Uterus (tissue), 4 donors: ENCODE results near the gene KIF5B. TPM values are rescaled to one million over a fixed set of nuclear protein-coding genes. Genes with fewer than 3 reads are reported as not detected.
"Not testable (repeated sequence)": the region's sequence is repeated elsewhere in the genome, so short reads cannot be mapped to it uniquely, and the experiment has no call there.

Experiments
- DNase-seq, 2 donors: peaks; one replicate each; pipeline ENCODE4 v3.0.0-alpha.2; 2019 to 2020
- H3K27ac ChIP-seq, 2 donors: fragments of 200-600 bp; sonication (generic); 1 replicate in 1 of 2; 2 replicates in 1 of 2; pipeline ENCODE4 v1.5.1; 2016 to 2018
- H3K27me3 ChIP-seq, 2 donors: fragments of 200-600 bp; sonication (generic); one replicate each; pipeline ENCODE4 v1.5.1; 2018 to 2019; ENCODE audit warnings: control low read depth in 1 of 2
- H3K36me3 ChIP-seq, 2 donors: fragments of 200-600 bp; sonication (generic); one replicate each; pipeline ENCODE4 v1.5.1; 2019; ENCODE audit warnings: control low read depth in 1 of 2
- H3K4me1 ChIP-seq, 2 donors: fragments of 200-600 bp; sonication (generic); one replicate each; pipeline ENCODE4 v1.5.1; 2018 to 2019; ENCODE audit warnings: control low read depth in 1 of 2
- H3K4me3 ChIP-seq, 2 donors: fragments of 200-600 bp; sonication (generic); 1 replicate in 1 of 2; 2 replicates in 1 of 2; pipeline ENCODE4 v1.5.1; 2018 to 2019; ENCODE audit warnings: mild to moderate bottlenecking in 1 of 2
- H3K9me3 ChIP-seq, 2 donors: fragments of 200-600 bp; sonication (generic); one replicate each; pipeline ENCODE4 v1.5.1; 2019; ENCODE audit warnings: control low read depth in 1 of 2
- CTCF ChIP-seq, 4 experiments: fragments of 200-600 bp in 2 of 4; fragments of 450-650 bp in 2 of 4; sonication (generic) in 2 of 4; IDR thresholded peaks; one replicate each; pipeline ENCODE4 v1.5.1; 2016 to 2019; ENCODE audit warnings: antibody characterized with exemption in 4 of 4, mild to moderate bottlenecking in 2 of 4, moderate library complexity in 1 of 4
- POLR2A ChIP-seq, 2 donors: fragments of 450-650 bp; IDR thresholded peaks; one replicate each; pipeline ENCODE4 v1.6.1; 2016; ENCODE audit warnings: antibody characterized with exemption in 2 of 2, mild to moderate bottlenecking in 1 of 2, moderate library complexity in 1 of 2
- intact Hi-C: fragments of 100-400 bp; cut with DNase I; formaldehyde crosslinking; loops from one replicate; pipeline ENCODE4 v1.15.1; 2023; ENCODE audit warnings: low total_unique reads
- total RNA-seq, 4 donors: library from RNA; depleted of rRNA in 3 of 4; stranded (reverse); fragments of >200 nt in 3 of 4; gene quantifications; one replicate each; pipeline versions ENCODE4 v1.1.0 to v1.2.4, GENCODE V29; 2014 to 2023
- donor health status: DM: yes; HTN: yes; CAD: no.

KIF5B gene
- total RNA-seq, 4 donors from 2014 or later = 84.0 to 156 (median 106) TPM

DNA sequence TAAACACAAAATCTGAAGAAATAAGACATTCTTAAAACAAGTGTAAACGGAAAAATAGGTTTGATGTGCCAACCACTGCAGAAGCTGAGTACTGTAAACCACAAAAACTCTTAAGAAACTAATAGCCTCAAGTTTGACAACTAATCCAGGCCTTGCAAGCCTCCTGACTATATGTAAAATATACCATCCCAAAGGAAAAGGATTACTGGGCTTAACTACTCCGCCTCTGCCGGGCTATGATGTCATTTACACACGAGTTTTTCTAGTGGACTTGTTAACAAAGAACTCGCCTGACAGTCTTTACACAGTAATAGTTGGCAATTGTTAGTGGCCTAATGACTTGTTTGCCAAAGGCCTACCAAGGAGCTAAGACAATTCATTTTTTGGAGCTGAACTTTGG is 2.1 kb downstream of the KIF5B start:
- TF ChIP-seq CTCF (IDR thresholded peaks at IDR 0.05) (no peak), POLR2A (IDR thresholded peaks at IDR 0.05) (no peak)
- peaks cover 0 to 7% of the 10 kb centered on the region in 2 donors for H3K4me1 ChIP-seq
- peak overlapping the region in 1 of 2 donors; percentile 99 for H3K27ac ChIP-seq

GRCh38 chr10:32053392-32053791 is 2.8 kb downstream of the KIF5B start:
- H3K36me3 ChIP-seq, intact Hi-C loops, H3K9me3 ChIP-seq, DNase-seq, H3K27me3 ChIP-seq, H3K4me1 ChIP-seq: not testable (repeated sequence)
- H3K27ac ChIP-seq = peak overlapping the region in 1 of 2 donors; percentile 99
- H3K4me3 ChIP-seq = peak overlapping the region in 1 of 2 donors; percentile 56

More for the DNA sequence above, 2.1 kb downstream of the KIF5B start:
- intact Hi-C loops = no loop called here
- peak overlapping the region; percentile 56 to 93 for H3K4me3 ChIP-seq
- no peaks in the 10 kb centered on the region for H3K9me3 ChIP-seq
- H3K27me3 ChIP-seq = no peaks in the 10 kb centered on the region
- no peak for DNase-seq
- H3K36me3 ChIP-seq = no peaks in the 10 kb centered on the region

- H3K4me3 ChIP-seq = peak overlapping the region in 1 of 2 donors; percentile 1
- no peaks in the 10 kb centered on the region for H3K9me3 ChIP-seq
- peaks cover 0 to 7% of the 10 kb centered on the region in 2 donors for H3K4me1 ChIP-seq
- TF ChIP-seq POLR2A (IDR thresholded peaks at IDR 0.05) (no peak), CTCF (IDR thresholded peaks at IDR 0.05) (no peak)
- no peaks in the 10 kb centered on the region for H3K36me3 ChIP-seq
- no peaks in the 10 kb centered on the region for H3K27me3 ChIP-seq
- no peak for DNase-seq
- H3K27ac ChIP-seq = peak overlapping the region; percentile 33 to 99
- intact Hi-C loops = no loop called here
Observed at GRCh38 chr10:32051926-32052325, 4.3 kb downstream of the KIF5B start.

DNA sequence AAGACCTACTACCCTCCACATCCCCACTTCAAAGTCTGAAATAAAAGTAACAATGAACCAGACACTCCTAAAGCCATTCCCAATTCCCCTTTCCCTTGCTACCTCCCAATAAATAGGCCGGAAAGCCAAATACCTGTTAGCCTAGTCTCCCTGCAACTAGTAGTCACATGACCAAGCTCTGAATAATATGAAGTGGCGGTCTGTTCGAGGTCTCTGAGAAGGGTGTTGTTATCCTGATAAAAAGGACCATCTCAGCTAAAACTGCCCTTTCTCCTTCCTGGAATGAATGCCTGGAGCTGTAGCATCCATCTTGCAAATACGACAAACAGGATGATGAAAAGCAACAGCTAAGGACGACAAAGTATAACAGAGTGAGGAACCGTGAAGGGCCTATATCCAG is 6.0 kb downstream of the KIF5B start:
- Histone ChIP-seq H3K36me3 (no peaks in the 10 kb centered on the region), H3K27me3 (no peaks in the 10 kb centered on the region), H3K9me3 (no peaks in the 10 kb centered on the region), H3K4me1 (peaks cover 0 to 7% of the 10 kb centered on the region in 2 donors), H3K4me3 (no peak overlapping the region), H3K27ac (peak overlapping the region in 1 of 2 donors; percentile 54)
- intact Hi-C loops = no loop called here
- TF ChIP-seq POLR2A (IDR thresholded peaks at IDR 0.05) = no peak
- DNase-seq = no peak

- peaks cover 0 to 7% of the 10 kb centered on the region in 2 donors for H3K4me1 ChIP-seq
- H3K9me3 ChIP-seq = no peaks in the 10 kb centered on the region
- H3K27ac ChIP-seq = peak overlapping the region in 1 of 2 donors; percentile 9
- no peak overlapping the region for H3K4me3 ChIP-seq
- TF ChIP-seq CTCF (IDR thresholded peaks at IDR 0.05) (no peak), POLR2A (IDR thresholded peaks at IDR 0.05) (no peak)
- DNase-seq = no peak
- no peaks in the 10 kb centered on the region for H3K27me3 ChIP-seq
- H3K36me3 ChIP-seq = no peaks in the 10 kb centered on the region
- intact Hi-C loops = no loop called here
Observed at GRCh38 chr10:32049113-32049512, 7.1 kb downstream of the KIF5B start.

DNA sequence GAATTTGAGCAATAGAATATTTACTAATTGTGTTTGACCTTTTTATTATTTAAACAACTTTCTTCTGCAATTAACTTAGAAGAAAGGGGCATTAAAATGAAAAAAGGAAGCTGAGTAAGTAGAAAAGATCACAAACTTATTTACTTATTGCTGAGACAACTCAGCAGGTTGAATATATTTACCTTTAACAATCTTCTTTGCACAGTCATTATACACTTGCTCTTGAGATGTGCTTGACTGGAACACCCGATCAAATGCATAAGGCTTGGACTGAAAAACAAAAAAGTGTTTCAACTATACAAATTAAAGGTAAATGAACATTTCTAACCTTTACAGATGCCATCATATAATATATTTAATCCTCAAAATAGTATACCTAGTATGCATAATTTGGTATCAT is 7.9 kb downstream of the KIF5B start:
- no peak for TF ChIP-seq CTCF (IDR thresholded peaks at IDR 0.05)
- TF ChIP-seq POLR2A (IDR thresholded peaks at IDR 0.05) = no peak
- no peaks in the 10 kb centered on the region for H3K36me3 ChIP-seq
- DNase-seq = no peak
- H3K27ac ChIP-seq = no peak overlapping the region
- peaks cover 0 to 7% of the 10 kb centered on the region in 2 donors for H3K4me1 ChIP-seq
- H3K9me3 ChIP-seq = no peaks in the 10 kb centered on the region
- H3K4me3 ChIP-seq = no peak overlapping the region
- H3K27me3 ChIP-seq = no peaks in the 10 kb centered on the region
- intact Hi-C loops = no loop called here
